Measurements from ENCODE around the gene USP30.
A peak's percentile ranks its signal among the peaks of the same experiment; 100 is the strongest.
"Not testable (repeated sequence)": the region's sequence is repeated elsewhere in the genome, so short reads cannot be mapped to it uniquely, and the experiment has no call there.

USP30 gene

GRCh38 chr12:109053382-109054123 lies 1.2 kb downstream of the USP30 start:
- peak; percentile 38 to 48 for DNase-seq

GRCh38 chr12:109054124-109054513 lies 1.7 kb downstream of the USP30 start:
- DNase-seq: not testable (repeated sequence)

DNA sequence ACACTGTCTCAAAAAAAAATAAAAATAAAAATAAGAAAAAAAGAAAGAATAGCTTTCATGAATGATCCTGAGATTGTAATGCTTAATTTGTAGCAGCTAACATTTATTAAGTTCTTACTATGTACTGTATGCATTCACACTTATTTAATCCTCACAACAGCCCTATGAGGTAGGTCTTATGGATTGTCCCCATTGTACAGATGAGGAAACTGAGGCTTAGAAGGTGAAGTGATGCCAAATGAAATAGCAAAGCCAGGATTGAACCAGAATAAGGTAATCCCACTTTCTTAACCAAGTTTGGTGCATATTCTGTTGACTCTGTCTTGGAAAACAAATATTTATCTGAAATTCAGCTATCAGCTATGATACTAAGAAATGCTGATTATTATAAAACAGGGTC lies 2.1 kb downstream of the USP30 start:
- DNase-seq: no peak

- no peak for DNase-seq
Observed at GRCh38 chr12:109056891-109057290, 4.5 kb downstream of the USP30 start.

GRCh38 chr12:109057376-109057775 lies 5.0 kb downstream of the USP30 start:
- no peak for DNase-seq

DNA sequence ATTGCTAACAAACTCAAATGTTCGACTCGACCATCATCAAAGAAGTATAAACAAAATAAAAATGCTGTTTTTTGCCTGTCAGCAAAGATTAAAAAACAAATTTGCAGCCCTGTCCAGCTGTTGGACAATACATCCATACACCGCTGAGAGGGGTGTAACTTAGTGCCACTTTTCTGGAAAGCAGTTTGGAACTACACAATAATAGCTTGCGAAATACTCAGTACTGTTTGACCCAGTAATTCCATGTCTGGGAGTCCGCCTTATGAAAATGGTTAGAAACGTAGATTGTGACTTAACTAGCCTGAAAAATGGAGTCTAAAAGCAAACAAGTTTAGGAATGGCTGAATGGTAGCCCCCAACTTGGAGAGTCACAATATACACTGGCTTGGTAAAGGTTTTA lies 6.4 kb downstream of the USP30 start:
- DNase-seq: no peak

DNA sequence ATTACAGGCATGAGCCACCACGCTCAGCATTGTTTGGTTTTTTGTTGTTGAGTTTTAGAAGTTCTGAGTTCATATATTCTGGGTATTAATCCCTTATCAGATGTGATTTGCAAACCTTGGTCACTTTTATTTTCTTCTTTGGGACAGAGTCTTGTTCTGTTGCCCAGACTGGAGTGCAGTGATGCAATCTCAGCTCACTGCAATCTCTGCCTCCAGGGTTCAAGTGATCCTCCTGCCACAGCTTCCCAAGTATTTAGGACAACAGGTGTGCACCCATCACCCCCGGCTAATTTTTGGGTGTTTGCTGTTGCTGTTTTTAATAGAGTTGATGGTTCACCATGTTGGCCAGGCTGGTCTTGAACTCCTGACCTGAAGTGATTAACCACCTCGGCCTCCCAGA lies 11.8 kb downstream of the USP30 start:
- no peak for DNase-seq

GRCh38 chr12:109065154-109065852 lies 12.9 kb downstream of the USP30 start:
- DNase-seq: no peak

GRCh38 chr12:109065853-109066193 lies 13.4 kb downstream of the USP30 start:
- no peak for DNase-seq

DNA sequence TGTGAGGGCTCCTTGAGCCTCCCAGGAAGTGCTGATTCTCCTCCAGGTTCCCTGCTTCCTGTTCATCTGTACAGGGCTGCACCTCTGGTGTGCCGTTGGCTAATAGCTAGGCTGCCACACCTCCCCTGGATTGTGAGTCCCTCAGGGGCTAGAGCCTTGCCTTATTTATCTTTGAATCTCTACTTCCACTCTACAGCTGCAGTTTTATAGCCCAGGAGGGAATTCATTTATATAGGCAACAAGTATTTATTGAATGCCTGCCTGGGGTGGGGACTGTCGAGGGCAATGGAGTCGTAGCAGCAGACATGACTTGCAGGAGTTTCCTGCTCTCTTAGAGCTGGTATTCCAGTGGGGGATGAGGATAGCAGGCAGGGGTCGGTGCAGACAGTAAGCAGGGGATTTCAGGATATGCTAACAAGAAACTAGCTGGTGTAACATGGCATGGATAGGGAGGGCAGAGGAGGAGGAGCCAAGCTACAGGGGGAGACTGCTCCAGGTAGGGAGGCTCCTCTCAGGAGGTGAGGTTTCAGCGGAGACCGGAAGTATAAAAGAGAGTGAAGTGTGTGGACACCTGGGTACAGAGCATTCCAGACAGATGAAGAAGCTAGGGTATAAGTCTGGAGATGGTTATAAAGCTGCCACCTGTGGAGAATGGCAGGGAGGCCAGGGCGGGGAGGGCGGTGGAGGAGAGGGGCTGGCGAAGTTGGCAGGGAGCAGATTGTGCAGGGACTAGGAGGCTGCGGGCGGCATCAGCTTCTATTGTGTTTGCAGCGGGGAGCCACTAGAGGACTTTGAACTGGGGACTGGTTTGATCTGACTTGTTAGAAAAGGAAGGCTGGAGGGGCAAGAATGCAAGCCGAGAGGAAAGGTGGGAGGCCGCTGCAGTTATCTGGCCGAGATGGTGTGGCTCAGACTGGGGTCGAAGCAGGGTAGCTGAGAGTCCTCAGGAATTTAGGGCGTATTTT lies 17.2 kb downstream of the USP30 start:
- DNase-seq: no peak

GRCh38 chr12:109074866-109075265 lies 22.5 kb downstream of the USP30 start:
- DNase-seq: no peak

GRCh38 chr12:109082751-109083150 lies 30.4 kb downstream of the USP30 start:
- DNase-seq: no peak

DNA sequence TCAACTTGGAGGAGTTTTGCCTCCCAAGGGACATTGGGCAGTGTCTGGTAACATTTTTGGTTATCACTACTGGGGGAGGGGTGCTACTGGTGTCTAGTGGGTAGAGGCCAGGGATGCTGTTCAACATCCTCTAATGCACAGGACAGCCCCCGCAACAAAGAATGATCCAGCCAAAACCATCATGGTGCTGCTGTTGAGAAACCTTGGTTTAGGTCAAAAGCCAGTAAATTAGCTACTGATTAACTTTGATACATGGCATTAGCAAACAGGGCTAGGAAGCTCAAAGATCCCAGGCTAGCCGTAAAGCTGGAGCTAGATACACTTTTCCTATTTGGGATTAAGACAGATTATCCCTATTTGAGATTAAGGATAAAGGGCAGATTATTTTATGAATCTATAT lies 32.0 kb downstream of the USP30 start:
- no peak for DNase-seq

GRCh38 chr12:109085590-109085989 lies 33.2 kb downstream of the USP30 start:
- no peak for DNase-seq

DNA sequence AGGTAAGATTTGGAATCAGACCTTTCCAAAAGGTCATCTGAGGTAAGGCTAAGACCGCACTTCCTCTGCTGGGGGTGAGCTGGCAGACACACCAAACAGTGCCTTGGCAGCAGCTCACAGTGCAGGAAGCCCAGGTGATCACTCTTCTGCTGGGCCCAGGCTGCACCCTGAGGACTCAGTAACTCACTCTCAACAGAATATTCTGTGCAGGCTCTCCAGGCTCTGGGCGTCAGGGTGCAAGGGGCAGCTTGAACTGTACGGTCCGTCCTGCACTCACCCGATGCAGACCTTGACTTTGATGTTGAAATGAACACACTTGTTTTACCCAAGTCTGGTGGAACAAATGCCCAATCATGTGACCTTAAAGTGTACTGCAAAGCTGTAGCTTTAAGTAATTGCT lies 34.9 kb downstream of the USP30 start:
- no peak for DNase-seq

- no peak for DNase-seq
Observed at GRCh38 chr12:109088818-109089217, 36.4 kb downstream of the USP30 start.

GRCh38 chr12:109089683-109090082 lies 37.3 kb downstream of the USP30 start:
- DNase-seq: no peak

GRCh38 chr12:109092497-109093021 lies 40.2 kb downstream of the USP30 start:
- no peak for DNase-seq

DNA sequence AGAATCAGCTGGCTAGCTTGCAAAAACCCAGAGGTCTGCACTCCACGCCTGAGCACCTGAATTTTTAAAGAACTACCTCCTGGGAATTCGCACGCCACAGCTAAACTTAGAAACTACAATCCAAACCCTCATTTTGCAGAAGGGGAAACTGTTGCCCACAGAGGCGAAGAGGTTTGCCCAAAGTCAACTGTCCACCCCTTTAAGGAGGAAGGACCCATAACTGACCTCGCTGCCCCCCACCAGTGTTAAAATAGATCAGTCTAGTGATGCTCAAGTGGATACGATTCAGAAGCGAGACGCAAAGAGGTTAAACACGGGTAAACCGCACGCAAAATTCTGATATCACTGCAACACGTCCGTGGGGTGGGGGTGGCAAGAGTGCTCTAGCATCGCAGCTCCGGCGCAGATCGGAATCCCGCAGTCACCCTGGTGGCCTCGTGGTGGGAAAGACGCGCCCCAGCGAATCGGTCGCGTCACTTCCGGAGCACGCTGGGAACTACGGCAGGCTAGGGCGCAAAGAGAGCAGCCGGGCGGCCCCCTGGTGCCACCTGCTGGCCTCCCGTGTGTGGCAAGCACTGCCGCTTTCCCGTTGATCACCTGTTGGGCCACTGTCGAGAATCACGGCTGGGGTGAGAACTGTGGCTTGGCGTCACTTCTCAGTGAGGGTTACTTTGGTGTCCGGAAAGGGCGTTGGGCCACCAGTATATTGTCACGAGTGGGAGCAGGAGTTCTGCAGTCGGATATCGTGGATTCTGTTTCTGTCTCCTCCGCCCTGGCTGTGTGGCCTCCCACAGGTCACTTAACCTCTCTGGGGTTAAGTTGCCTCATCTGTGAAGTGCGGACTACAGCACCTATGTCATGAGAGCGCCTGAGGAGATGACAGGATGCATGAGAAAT lies 40.9 kb downstream of the USP30 start, which contains the start of gene ALKBH2:
TSS of gene ALKBH2 (minus strand) at position 451 of the 897 bp plus-strand sequence. CDS start 686 bp downstream, outside the sequence.
- peak; percentile 95 to 96 for DNase-seq

DNA sequence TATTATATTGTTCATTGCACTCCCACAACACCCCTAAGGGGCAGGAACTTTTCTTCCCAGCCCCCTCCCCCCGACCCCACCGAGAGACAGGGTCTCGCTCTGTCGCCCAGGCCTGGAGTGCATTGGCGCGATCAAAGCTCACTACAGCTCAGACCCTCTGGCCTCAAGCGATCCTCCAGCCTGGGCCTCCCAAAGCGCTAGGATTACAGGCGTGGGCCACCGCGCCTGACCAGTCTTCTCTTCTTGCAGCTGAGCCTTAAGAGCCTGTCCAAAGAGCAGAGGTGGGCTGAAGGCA lies 44.7 kb downstream of the USP30 start:
- no peak for DNase-seq

DNA sequence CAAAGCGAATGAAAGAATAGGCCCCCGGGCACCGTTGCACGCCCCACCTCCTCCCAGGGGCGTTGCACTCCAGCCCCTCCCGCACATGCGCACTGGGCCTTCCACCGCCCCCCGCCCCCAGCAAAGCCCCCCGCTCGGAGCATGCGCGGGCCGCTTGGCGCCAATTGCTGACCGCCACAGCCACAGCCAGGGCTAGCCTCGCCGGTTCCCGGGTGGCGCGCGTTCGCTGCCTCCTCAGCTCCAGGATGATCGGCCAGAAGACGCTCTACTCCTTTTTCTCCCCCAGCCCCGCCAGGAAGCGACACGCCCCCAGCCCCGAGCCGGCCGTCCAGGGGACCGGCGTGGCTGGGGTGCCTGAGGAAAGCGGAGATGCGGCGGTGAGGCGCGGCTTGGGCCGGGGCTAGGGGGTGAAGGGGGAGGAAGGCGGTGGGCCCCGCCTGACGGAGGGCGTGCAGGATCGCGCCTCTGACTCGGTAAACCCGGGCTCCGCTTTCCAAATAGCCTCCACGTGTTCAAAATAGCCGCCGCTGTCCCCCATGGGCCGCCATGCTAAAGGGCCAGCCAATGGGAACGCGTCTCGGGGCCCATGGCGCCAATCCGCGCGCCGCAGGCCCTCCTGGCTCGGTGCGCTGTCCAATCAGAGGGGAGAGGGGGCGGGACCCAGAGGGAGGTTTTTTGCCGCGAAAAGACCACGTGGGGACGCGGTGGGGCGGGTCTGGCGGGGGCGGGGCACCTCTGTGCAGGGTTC lies 45.2 kb downstream of the USP30 start, which contains the start of gene UNG:
TSS of gene UNG (plus strand) at position 163 of the 748 bp plus-strand sequence. CDS start at position 246, 83 bp downstream.
- DNase-seq: peak; percentile 96 to 97
